Endothelial cell of umbilical vein (primary cell): ENCODE results near the gene KXD1. TPM values are rescaled to one million over a fixed set of nuclear protein-coding genes. Genes with fewer than 3 reads are reported as not detected.

ENCODE experiments used
- BruUV-seq: library from RNA; stranded (reverse); fragments of 400-500 nt; replicated peaks from 2 replicates; lab custom pipeline; 2021; lab: Mats Ljungman, UMichigan
- CTCF ChIA-PET: fragments of 300-600, 350-600 bp; sonication (Branson Sonifier 250); formaldehyde crosslinking; loops from one replicate; lab custom pipeline; 2021; ENCODE audit warnings: antibody characterized with exemption, inconsistent platforms; lab: Charles Lee
- POLR2A ChIA-PET: fragments of 300-600, 350-600 bp; sonication (Branson Sonifier 250); formaldehyde crosslinking; loops from one replicate; lab custom pipeline; 2021; ENCODE audit warnings: antibody characterized with exemption, inconsistent platforms; lab: Charles Lee
- DNase-seq: peaks from one replicate; pipeline ENCODE4 v3.0.0-alpha.2; 2011; ENCODE audit warnings: low read depth, low spot score
- FAIRE-seq: peaks from 2 replicates; lab custom pipeline; 2011; peaks lifted over from hg19 to GRCh38; lab: Jason Lieb, UNC
- H2AFZ ChIP-seq: 2 replicates; pipeline ENCODE4 v1.6.0; 2012; ENCODE audit warnings: low read depth, low read length, control low read depth, inconsistent platforms
- H3K27ac ChIP-seq: 2 replicates; pipeline ENCODE4 v1.5.1; 2011; ENCODE audit warnings: low read depth, mild to moderate bottlenecking, control low read depth, low read length, moderate library complexity; ENCODE audit not compliant: insufficient read depth
- H3K27me3 ChIP-seq, 2 experiments: 2 replicates each; pipeline versions ENCODE4 v1.6.0 to v1.6.1; 2011; ENCODE audit warnings: low read length in 2 of 2, mixed read lengths in 1 of 2; ENCODE audit not compliant: control insufficient read depth in 2 of 2, insufficient read depth in 2 of 2
- H3K36me3 ChIP-seq, 2 experiments: 2 replicates in 1 of 2; 3 replicates in 1 of 2; pipeline ENCODE4 v1.5.1; 2011; ENCODE audit warnings: low read length in 2 of 2, mild to moderate bottlenecking in 1 of 2, moderate library complexity in 1 of 2; ENCODE audit not compliant: control insufficient read depth in 2 of 2, insufficient read depth in 2 of 2; ENCODE audit errors: extremely low read depth in 1 of 2
- H3K4me1 ChIP-seq: 3 replicates; pipeline ENCODE4 v1.5.1; 2011; ENCODE audit warnings: mild to moderate bottlenecking, low read length; ENCODE audit not compliant: control insufficient read depth, insufficient read depth; ENCODE audit errors: extremely low read depth
- H3K4me2 ChIP-seq: 2 replicates; pipeline ENCODE4 v1.6.1; 2011; ENCODE audit warnings: low read length, control low read depth, mixed read lengths; ENCODE audit not compliant: insufficient read depth
- H3K4me3 ChIP-seq, 3 experiments: fragments of 200-600 bp in 1 of 3; sonication (generic), shearing (Covaris generic) in 1 of 3; replicated peaks in 1 of 3; 2 replicates each; pipeline ENCODE4 v1.5.1; 2011 to 2016; ENCODE audit warnings: control low read depth in 3 of 3, low read length in 3 of 3, mild to moderate bottlenecking in 2 of 3, inconsistent platforms in 1 of 3, low read depth in 1 of 3, moderate library complexity in 1 of 3; ENCODE audit not compliant: insufficient read depth in 1 of 3
- H3K79me2 ChIP-seq: 2 replicates; pipeline ENCODE4 v1.6.0; 2012; ENCODE audit warnings: low read length, inconsistent platforms; ENCODE audit not compliant: control insufficient read depth, insufficient read depth
- H3K9ac ChIP-seq: replicated peaks from 2 replicates; pipeline ENCODE3; 2011; ENCODE audit warnings: low read length, control low read depth; ENCODE audit not compliant: insufficient read depth; ENCODE audit errors: extremely low read depth
- H3K9me1 ChIP-seq: replicated peaks from 3 replicates; pipeline ENCODE4 v1.6.0; 2011; ENCODE audit warnings: mild to moderate bottlenecking, low read length; ENCODE audit not compliant: control insufficient read depth, insufficient read depth; ENCODE audit errors: extremely low read depth
- H3K9me3 ChIP-seq: replicated peaks from 2 replicates; pipeline ENCODE4 v1.5.1; 2012; ENCODE audit warnings: low read length, inconsistent platforms; ENCODE audit not compliant: control insufficient read depth, insufficient read depth
- H4K20me1 ChIP-seq: replicated peaks from 2 replicates; pipeline ENCODE3; 2011; ENCODE audit warnings: mild to moderate bottlenecking, low read length; ENCODE audit not compliant: control insufficient read depth, insufficient read depth; ENCODE audit errors: extremely low read depth
- CTCF ChIP-seq, 2 donors: IDR thresholded peaks; 1 replicate in 1 of 2; 2 replicates in 1 of 2; pipeline ENCODE4 v1.5.1; 2011; ENCODE audit warnings: low read length in 2 of 2, mild to moderate bottlenecking in 2 of 2, moderate library complexity in 2 of 2, control low read depth in 1 of 2, inconsistent platforms in 1 of 2, low read depth in 1 of 2; ENCODE audit not compliant: insufficient read depth in 1 of 2; ENCODE audit errors: extremely low read depth in 1 of 2
- EZH2 ChIP-seq: IDR thresholded peaks from 2 replicates; pipeline ENCODE4 v1.6.1; 2012; ENCODE audit warnings: borderline replicate concordance, low read depth, mild to moderate bottlenecking, moderate library complexity, low read length, inconsistent platforms; ENCODE audit not compliant: severe bottlenecking
- JUN ChIP-seq: IDR thresholded peaks from 2 replicates; pipeline ENCODE4 v1.6.1; 2011; ENCODE audit warnings: borderline replicate concordance, low read depth; ENCODE audit not compliant: insufficient read length, insufficient read depth
- MAX ChIP-seq: IDR thresholded peaks from 2 replicates; pipeline ENCODE4 v1.6.1; 2011; ENCODE audit not compliant: insufficient read depth, insufficient read length
- POLR2AphosphoS5 ChIP-seq: IDR thresholded peaks from 2 replicates; pipeline ENCODE4 v1.6.1; 2012; ENCODE audit warnings: low read depth, mild to moderate bottlenecking, control low read depth, low read length, moderate library complexity; ENCODE audit not compliant: insufficient read depth
- dilution Hi-C: fragments of 300-500 bp; cut with MboI; formaldehyde crosslinking; loops from one replicate; pipeline ENCODE4 v1.15.0; 2019; ENCODE audit warnings: low sequenced_read_pairs; ENCODE audit not compliant: extremely low pct_ligation_motif_present
- intact Hi-C: fragments of 100-400 bp; cut with micrococcal nuclease; formaldehyde crosslinking; loops from one replicate; pipeline ENCODE4 v1.10.0; 2022
- polyA plus RNA-seq, 4 experiments: library from polyadenylated mRNA; depleted of rRNA in 3 of 4; stranded (reverse) in 3 of 4; unstranded in 1 of 4; fragments of >200 nt; gene quantifications; 2 replicates each; pipeline versions ENCODE4 v1.2.1 to v1.2.3, GENCODE V29; 2011 to 2012; ENCODE audit warnings: missing spikeins in 1 of 4
- total RNA-seq: library from RNA; stranded (reverse); gene quantifications from 2 replicates; pipeline ENCODE4 v1.2.3, GENCODE V29; 2021

Gene KXD1
- total and polyA plus RNA-seq, 2 donors (not counting 3 experiments of a cell fraction or from before 2014, with no cell fraction given): 134 to 186 TPM

- peak within 1 kb of the TSS; percentile 61 to 85 (median 76) for H3K4me3 ChIP-seq
- peaks cover 12% of the 10 kb centered on the region for H3K79me2 ChIP-seq
- no peaks in the 10 kb centered on the region for H3K9me1 ChIP-seq
- POLR2A ChIA-PET: no interaction called here
- no peak for TF ChIP-seq MAX
- no peak for TF ChIP-seq JUN
- no peak for TF ChIP-seq POLR2AphosphoS5
- TF ChIP-seq EZH2: no peak
- TF ChIP-seq CTCF (IDR thresholded peaks at IDR 0.05; ENCODE audit: extremely low read depth in 1 of 2, insufficient read depth in 1 of 2, low read depth in 1 of 2, low read length in 2 of 2): no peak
- H3K27me3 ChIP-seq: no peaks in the 10 kb centered on the region
- H3K4me1 ChIP-seq: peaks cover 12% of the 10 kb centered on the region
- CTCF ChIA-PET: interaction anchor here (1.2 to 1.3 kb wide), 3 partner anchors 15 to 304 kb away, joined by 3 to 4 read pairs (median 3); no protein-coding TSS in a partner anchor
- no peaks in the 10 kb centered on the region for H4K20me1 ChIP-seq
- H3K9ac ChIP-seq: peak within 1 kb of the TSS; percentile 67
- peak; percentile 87 for DNase-seq
- H2AFZ ChIP-seq: peak within 1 kb of the TSS; percentile 74
- intact Hi-C loops: loop anchor here (1.0 kb wide), 1 partner anchor 28 kb away; the partner anchor contains the start of gene UBA52
- dilution Hi-C loops: no loop called here
- peak within 1 kb of the TSS; percentile 12 for H3K27ac ChIP-seq
- H3K4me2 ChIP-seq: peak within 1 kb of the TSS; percentile 88
- FAIRE-seq: peak; percentile 81
- peaks cover 3 to 17% of the 10 kb centered on the region in 2 experiments for H3K36me3 ChIP-seq
- H3K9me3 ChIP-seq: no peaks in the 10 kb centered on the region
- BruUV-seq: no TSS peak
These were observed 14.5 kb upstream of the KXD1 start, which contains the start of gene FKBP8 for GRCh38 chr19:18542941-18543813. Gene FKBP8, minus strand, starts transcription at chr19:18543573. Its CDS starts 1,603 bp downstream, at chr19:18541970.
